ENCODE measurements around the gene RNF43.
"Not testable (repeated sequence)": the region's sequence is repeated elsewhere in the genome, so short reads cannot be mapped to it uniquely, and the experiment has no call there.

RNF43 gene

GRCh38 chr17:58403311-58403710, 14.0 kb downstream of the RNF43 start:
- DNase-seq (ENCODE audit: low read depth, low spot score) = peak; percentile 36
- Histone ChIP-seq H3K9ac (ENCODE audit: insufficient read length, low read depth) (no peak overlapping the region), H3K4me3 (ENCODE audit: insufficient read length, low read depth) (no peak overlapping the region), H3K4me1 (ENCODE audit: insufficient read depth, insufficient read length) (no peaks in the 10 kb centered on the region), H3K27me3 (ENCODE audit: insufficient read depth, insufficient read length) (no peaks in the 10 kb centered on the region), H3K36me3 (ENCODE audit: insufficient read depth, insufficient read length, low read length) (no peaks in the 10 kb centered on the region), H3K9me3 (ENCODE audit: insufficient read depth, low read length) (no peaks in the 10 kb centered on the region)
- no peak for TF ChIP-seq ZNF274 (IDR thresholded peaks at IDR 0.05; ENCODE audit: low read depth, low read length)
- no peak for TF ChIP-seq SUZ12 (IDR thresholded peaks at IDR 0.05; ENCODE audit: extremely low read depth, insufficient read depth, insufficient read length)
- no peak for TF ChIP-seq YY1 (IDR thresholded peaks at IDR 0.05; ENCODE audit: insufficient read depth, insufficient read length)

GRCh38 chr17:58402679-58403078, 14.7 kb downstream of the RNF43 start:
- Histone ChIP-seq H3K4me3 (ENCODE audit: insufficient read length, low read depth) (no peak overlapping the region), H3K9me3 (ENCODE audit: insufficient read depth, low read length) (no peaks in the 10 kb centered on the region), H3K9ac (ENCODE audit: insufficient read length, low read depth) (no peak overlapping the region), H3K4me1 (ENCODE audit: insufficient read depth, insufficient read length) (no peaks in the 10 kb centered on the region), H3K27me3 (ENCODE audit: insufficient read depth, insufficient read length) (no peaks in the 10 kb centered on the region), H3K36me3 (ENCODE audit: insufficient read depth, insufficient read length, low read length) (no peaks in the 10 kb centered on the region)
- TF ChIP-seq ZNF274 (IDR thresholded peaks at IDR 0.05; ENCODE audit: low read depth, low read length) (no peak), SUZ12 (IDR thresholded peaks at IDR 0.05; ENCODE audit: extremely low read depth, insufficient read depth, insufficient read length) (no peak), YY1 (IDR thresholded peaks at IDR 0.05; ENCODE audit: insufficient read depth, insufficient read length) (no peak)
- DNase-seq (ENCODE audit: low read depth, low spot score) = no peak

GRCh38 chr17:58402047-58402446, 15.3 kb downstream of the RNF43 start:
- H3K4me3 ChIP-seq (ENCODE audit: insufficient read length, low read depth) = no peak overlapping the region
- no peaks in the 10 kb centered on the region for H3K36me3 ChIP-seq (ENCODE audit: insufficient read depth, insufficient read length, low read length)
- no peak for DNase-seq (ENCODE audit: low read depth, low spot score)
- no peaks in the 10 kb centered on the region for H3K27me3 ChIP-seq (ENCODE audit: insufficient read depth, insufficient read length)
- TF ChIP-seq YY1 (IDR thresholded peaks at IDR 0.05; ENCODE audit: insufficient read depth, insufficient read length) (no peak), ZNF274 (IDR thresholded peaks at IDR 0.05; ENCODE audit: low read depth, low read length) (no peak), SUZ12 (IDR thresholded peaks at IDR 0.05; ENCODE audit: extremely low read depth, insufficient read depth, insufficient read length) (no peak)
- no peaks in the 10 kb centered on the region for H3K9me3 ChIP-seq (ENCODE audit: insufficient read depth, low read length)
- no peak overlapping the region for H3K9ac ChIP-seq (ENCODE audit: insufficient read length, low read depth)
- H3K4me1 ChIP-seq (ENCODE audit: insufficient read depth, insufficient read length) = no peaks in the 10 kb centered on the region

- TF ChIP-seq ZNF274 (IDR thresholded peaks at IDR 0.05; ENCODE audit: low read depth, low read length) = no peak
- TF ChIP-seq YY1 (IDR thresholded peaks at IDR 0.05; ENCODE audit: insufficient read depth, insufficient read length) = no peak
- no peak for TF ChIP-seq SUZ12 (IDR thresholded peaks at IDR 0.05; ENCODE audit: extremely low read depth, insufficient read depth, insufficient read length)
- H3K27me3 ChIP-seq (ENCODE audit: insufficient read depth, insufficient read length) = no peaks in the 10 kb centered on the region
- H3K9ac ChIP-seq (ENCODE audit: insufficient read length, low read depth) = no peak overlapping the region
- no peaks in the 10 kb centered on the region for H3K9me3 ChIP-seq (ENCODE audit: insufficient read depth, low read length)
- H3K4me3 ChIP-seq (ENCODE audit: insufficient read length, low read depth) = no peak overlapping the region
- H3K36me3 ChIP-seq (ENCODE audit: insufficient read depth, insufficient read length, low read length) = no peaks in the 10 kb centered on the region
- no peaks in the 10 kb centered on the region for H3K4me1 ChIP-seq (ENCODE audit: insufficient read depth, insufficient read length)
- no peak for DNase-seq (ENCODE audit: low read depth, low spot score)
Observed at GRCh38 chr17:58401287-58401686, 16.0 kb downstream of the RNF43 start.

- Histone ChIP-seq H3K9me3 (ENCODE audit: insufficient read depth, low read length) (no peaks in the 10 kb centered on the region), H3K36me3 (ENCODE audit: insufficient read depth, insufficient read length, low read length) (no peaks in the 10 kb centered on the region), H3K9ac (ENCODE audit: insufficient read length, low read depth) (no peak overlapping the region), H3K4me1 (ENCODE audit: insufficient read depth, insufficient read length) (no peaks in the 10 kb centered on the region), H3K27me3 (ENCODE audit: insufficient read depth, insufficient read length) (no peaks in the 10 kb centered on the region), H3K4me3 (ENCODE audit: insufficient read length, low read depth) (no peak overlapping the region)
- DNase-seq (ENCODE audit: low read depth, low spot score) = no peak
- TF ChIP-seq YY1 (IDR thresholded peaks at IDR 0.05; ENCODE audit: insufficient read depth, insufficient read length) (no peak), SUZ12 (IDR thresholded peaks at IDR 0.05; ENCODE audit: extremely low read depth, insufficient read depth, insufficient read length) (no peak), ZNF274 (IDR thresholded peaks at IDR 0.05; ENCODE audit: low read depth, low read length) (no peak)
Observed at GRCh38 chr17:58400826-58401225, 16.5 kb downstream of the RNF43 start.

- Histone ChIP-seq H3K27me3 (ENCODE audit: insufficient read depth, insufficient read length) (no peaks in the 10 kb centered on the region), H3K4me3 (ENCODE audit: insufficient read length, low read depth) (no peak overlapping the region), H3K9me3 (ENCODE audit: insufficient read depth, low read length) (no peaks in the 10 kb centered on the region), H3K36me3 (ENCODE audit: insufficient read depth, insufficient read length, low read length) (no peaks in the 10 kb centered on the region), H3K4me1 (ENCODE audit: insufficient read depth, insufficient read length) (no peaks in the 10 kb centered on the region), H3K9ac (ENCODE audit: insufficient read length, low read depth) (no peak overlapping the region)
- TF ChIP-seq ZNF274 (IDR thresholded peaks at IDR 0.05; ENCODE audit: low read depth, low read length) = no peak
- DNase-seq (ENCODE audit: low read depth, low spot score) = no peak
Observed at GRCh38 chr17:58399974-58400373, 17.4 kb downstream of the RNF43 start.

GRCh38 chr17:58398574-58399266, 18.6 kb downstream of the RNF43 start:
- no peak for DNase-seq (ENCODE audit: low read depth, low spot score)
- Histone ChIP-seq H3K4me1 (ENCODE audit: insufficient read depth, insufficient read length) (no peaks in the 10 kb centered on the region), H3K9ac (ENCODE audit: insufficient read length, low read depth) (no peak overlapping the region), H3K36me3 (ENCODE audit: insufficient read depth, insufficient read length, low read length) (no peaks in the 10 kb centered on the region), H3K27me3 (ENCODE audit: insufficient read depth, insufficient read length) (no peaks in the 10 kb centered on the region), H3K4me3 (ENCODE audit: insufficient read length, low read depth) (no peak overlapping the region), H3K9me3 (ENCODE audit: insufficient read depth, low read length) (no peaks in the 10 kb centered on the region)
- TF ChIP-seq YY1 (IDR thresholded peaks at IDR 0.05; ENCODE audit: insufficient read depth, insufficient read length) (no peak), SUZ12 (IDR thresholded peaks at IDR 0.05; ENCODE audit: extremely low read depth, insufficient read depth, insufficient read length) (no peak), ZNF274 (IDR thresholded peaks at IDR 0.05; ENCODE audit: low read depth, low read length) (no peak)

- H3K27me3 ChIP-seq (ENCODE audit: insufficient read depth, insufficient read length); H3K36me3 ChIP-seq (ENCODE audit: insufficient read depth, insufficient read length, low read length); H3K9ac ChIP-seq (ENCODE audit: insufficient read length, low read depth); H3K4me3 ChIP-seq (ENCODE audit: insufficient read length, low read depth); H3K9me3 ChIP-seq (ENCODE audit: insufficient read depth, low read length); DNase-seq (ENCODE audit: low read depth, low spot score); H3K4me1 ChIP-seq (ENCODE audit: insufficient read depth, insufficient read length): not testable (repeated sequence)
Observed at GRCh38 chr17:58397421-58397820, 19.9 kb downstream of the RNF43 start.
